Measurements from ENCODE around the gene CLRN2. TPM values are rescaled to one million over a fixed set of nuclear protein-coding genes. Genes with fewer than 3 reads are reported as not detected.

CLRN2 gene
- total RNA-seq, 6 experiments from 2014 or later = not detected

- Mint-ChIP-seq H3K4me1 (ENCODE audit: low read depth) (peaks cover 6% of the 10 kb centered on the region; the same call in 1 of the 2 replicates), H3K27me3 (ENCODE audit: insufficient read depth) (peaks cover 2% of the 10 kb centered on the region; the same call in 1 of the 2 replicates), H3K27ac (no peak overlapping the region), H3K9me3 (no peaks in the 10 kb centered on the region), H3K36me3 (ENCODE audit: low read depth) (no peaks in the 10 kb centered on the region), H3K4me3 (no peak overlapping the region)
- DNase-seq = no peak
- TF ChIP-seq, protein P1, sequence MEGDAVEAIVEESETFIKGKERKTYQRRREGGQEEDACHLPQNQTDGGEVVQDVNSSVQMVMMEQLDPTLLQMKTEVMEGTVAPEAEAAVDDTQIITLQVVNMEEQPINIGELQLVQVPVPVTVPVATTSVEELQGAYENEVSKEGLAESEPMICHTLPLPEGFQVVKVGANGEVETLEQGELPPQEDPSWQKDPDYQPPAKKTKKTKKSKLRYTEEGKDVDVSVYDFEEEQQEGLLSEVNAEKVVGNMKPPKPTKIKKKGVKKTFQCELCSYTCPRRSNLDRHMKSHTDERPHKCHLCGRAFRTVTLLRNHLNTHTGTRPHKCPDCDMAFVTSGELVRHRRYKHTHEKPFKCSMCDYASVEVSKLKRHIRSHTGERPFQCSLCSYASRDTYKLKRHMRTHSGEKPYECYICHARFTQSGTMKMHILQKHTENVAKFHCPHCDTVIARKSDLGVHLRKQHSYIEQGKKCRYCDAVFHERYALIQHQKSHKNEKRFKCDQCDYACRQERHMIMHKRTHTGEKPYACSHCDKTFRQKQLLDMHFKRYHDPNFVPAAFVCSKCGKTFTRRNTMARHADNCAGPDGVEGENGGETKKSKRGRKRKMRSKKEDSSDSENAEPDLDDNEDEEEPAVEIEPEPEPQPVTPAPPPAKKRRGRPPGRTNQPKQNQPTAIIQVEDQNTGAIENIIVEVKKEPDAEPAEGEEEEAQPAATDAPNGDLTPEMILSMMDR (IDR thresholded peaks at IDR 0.05) = no peak
Measured at GRCh38 chr4:17477774-17478472, 37.0 kb upstream of the CLRN2 start.

DNA sequence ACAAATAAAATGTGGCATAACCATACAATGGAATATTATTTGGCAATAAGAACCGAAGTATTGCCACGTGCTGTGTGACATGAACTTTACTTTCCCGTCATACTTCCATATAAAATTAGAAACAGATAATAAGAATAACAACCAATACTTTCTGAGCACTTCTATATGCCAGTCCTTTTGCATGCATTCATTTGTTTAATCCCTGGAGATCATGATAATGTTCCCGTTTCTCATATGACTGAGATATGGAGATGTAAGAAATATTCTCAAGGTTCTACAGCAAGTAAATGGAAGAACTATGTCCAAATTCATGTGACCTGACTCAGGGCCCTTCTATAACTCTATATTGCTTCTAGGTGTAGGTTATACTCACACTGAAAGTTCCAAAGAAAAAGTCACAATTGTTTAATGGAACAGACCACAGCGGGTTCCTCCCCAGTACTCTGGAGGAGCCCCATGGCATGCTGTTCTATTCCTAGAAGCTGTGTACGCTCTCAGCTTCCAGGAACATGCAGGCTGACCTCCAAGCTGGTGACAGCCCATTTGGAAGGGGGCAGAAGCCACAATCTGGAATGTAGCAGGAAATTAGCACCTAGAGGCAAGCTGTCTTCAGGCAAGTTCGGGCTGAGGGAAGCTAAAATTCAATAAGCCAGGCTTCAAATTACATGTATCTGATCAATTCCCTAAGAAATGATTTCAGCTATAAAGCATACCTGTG is 34.6 kb upstream of the CLRN2 start:
- Mint-ChIP-seq H3K27ac (no peak overlapping the region), H3K27me3 (ENCODE audit: insufficient read depth) (peaks cover 2% of the 10 kb centered on the region), H3K9me3 (no peaks in the 10 kb centered on the region), H3K4me1 (ENCODE audit: low read depth) (peaks cover 4% of the 10 kb centered on the region; the same call in 1 of the 2 replicates), H3K36me3 (ENCODE audit: low read depth) (peaks cover 6% of the 10 kb centered on the region; the same call in 1 of the 2 replicates), H3K4me3 (no peak overlapping the region)
- TF ChIP-seq, protein P1 (IDR thresholded peaks at IDR 0.05) = no peak
- no peak for DNase-seq

- peaks cover 6% of the 10 kb centered on the region; the same call in 1 of the 2 replicates for H3K36me3 Mint-ChIP-seq (ENCODE audit: low read depth)
- TF ChIP-seq, protein P1 (IDR thresholded peaks at IDR 0.05) = no peak
- H3K27ac Mint-ChIP-seq = no peak overlapping the region
- H3K4me3 Mint-ChIP-seq = no peak overlapping the region
- H3K27me3 Mint-ChIP-seq (ENCODE audit: insufficient read depth) = peaks cover 2% of the 10 kb centered on the region
- no peak for DNase-seq
- H3K9me3 Mint-ChIP-seq = no peaks in the 10 kb centered on the region
- H3K4me1 Mint-ChIP-seq (ENCODE audit: low read depth) = no peaks in the 10 kb centered on the region
Measured at GRCh38 chr4:17480955-17481354, 34.0 kb upstream of the CLRN2 start.

GRCh38 chr4:17482716-17483115 is 32.2 kb upstream of the CLRN2 start:
- Mint-ChIP-seq H3K9me3 (no peaks in the 10 kb centered on the region), H3K4me1 (ENCODE audit: low read depth) (no peaks in the 10 kb centered on the region), H3K27ac (no peak overlapping the region), H3K36me3 (ENCODE audit: low read depth) (peaks cover 13% of the 10 kb centered on the region; the same call in 1 of the 2 replicates), H3K4me3 (no peak overlapping the region), H3K27me3 (ENCODE audit: insufficient read depth) (no peaks in the 10 kb centered on the region; the same call in 1 of the 2 replicates)
- no peak for DNase-seq
- TF ChIP-seq, protein P1 (IDR thresholded peaks at IDR 0.05) = no peak

- Mint-ChIP-seq H3K4me3 (no peak overlapping the region), H3K36me3 (ENCODE audit: low read depth) (peaks cover 36% of the 10 kb centered on the region), H3K27ac (no peak overlapping the region), H3K9me3 (no peaks in the 10 kb centered on the region), H3K4me1 (ENCODE audit: low read depth) (peaks cover 13% of the 10 kb centered on the region), H3K27me3 (ENCODE audit: insufficient read depth) (no peaks in the 10 kb centered on the region; the same call in 1 of the 2 replicates)
- TF ChIP-seq, protein P1 (IDR thresholded peaks at IDR 0.05) = no peak
- DNase-seq = no peak
Measured at GRCh38 chr4:17489123-17489522, 25.8 kb upstream of the CLRN2 start.
